H1 (cell line): ENCODE data around the gene WDR75. TPM values are rescaled to one million over a fixed set of nuclear protein-coding genes. Genes with fewer than 3 reads are reported as not detected.

Experiments
- BACH1 ChIP-seq: IDR thresholded peaks from 2 replicates; pipeline ENCODE4 v1.6.1; 2012; ENCODE audit warnings: low read length, improper control_type of control experiment
- CHD1 ChIP-seq: IDR thresholded peaks from 2 replicates; pipeline ENCODE4 v1.6.1; 2012; ENCODE audit warnings: low read depth, low read length, improper control_type of control experiment
- CTBP2 ChIP-seq: IDR thresholded peaks from 2 replicates; pipeline ENCODE4 v1.7.0; 2011; ENCODE audit warnings: borderline replicate concordance, mild to moderate bottlenecking, moderate library complexity, mixed read lengths, low read length; ENCODE audit not compliant: insufficient read depth, insufficient read length
- MAFK ChIP-seq: IDR thresholded peaks from 2 replicates; pipeline ENCODE4 v1.6.1; 2012; ENCODE audit warnings: low read depth, mild to moderate bottlenecking, improper control_type of control experiment, low read length
- RFX5 ChIP-seq: IDR thresholded peaks from 2 replicates; pipeline ENCODE4 v1.6.1; 2011; ENCODE audit warnings: low read depth, low read length, improper control_type of control experiment, borderline replicate concordance
- SUZ12 ChIP-seq: fragments of 200-600 bp; sonication (generic); IDR thresholded peaks from 2 replicates; pipeline ENCODE4 v1.6.1; 2012; ENCODE audit warnings: mild to moderate bottlenecking, inconsistent platforms, low read length, moderate library complexity, mixed read lengths
- polyA plus RNA-seq, 7 experiments: library from polyadenylated mRNA; depleted of rRNA in 3 of 7; stranded (reverse) in 5 of 7; unstranded in 2 of 7; fragments of >200 nt in 5 of 7; fragments of 200-250 nt in 2 of 7; gene quantifications; 1 replicate in 5 of 7; 2 replicates in 1 of 7; 4 replicates in 1 of 7; pipeline versions ENCODE4 v1.2.1 to v1.2.3, GENCODE V29; 2011 to 2013; ENCODE audit warnings: missing spikeins in 2 of 7, mixed read lengths in 2 of 7
- total RNA-seq: library from RNA; stranded (reverse); fragmentation: NEBNext Ultra II Directional; extraction: Animal tissue kit (Norgen Biotek cat#: 25700); gene quantifications from 2 replicates; pipeline ENCODE4 v1.2.1, GENCODE V29; 2021
- TF ChIP-seq, protein P1 (sequence below): IDR thresholded peaks from 2 replicates; pipeline ENCODE4 v1.6.1; 2012; ENCODE audit warnings: inconsistent platforms

Gene WDR75
- total and polyA plus RNA-seq, 2 of the 8 experiments (the other 6 are each of a cell fraction or from before 2014, with no cell fraction given): 26.9 to 77.1 TPM

DNA sequence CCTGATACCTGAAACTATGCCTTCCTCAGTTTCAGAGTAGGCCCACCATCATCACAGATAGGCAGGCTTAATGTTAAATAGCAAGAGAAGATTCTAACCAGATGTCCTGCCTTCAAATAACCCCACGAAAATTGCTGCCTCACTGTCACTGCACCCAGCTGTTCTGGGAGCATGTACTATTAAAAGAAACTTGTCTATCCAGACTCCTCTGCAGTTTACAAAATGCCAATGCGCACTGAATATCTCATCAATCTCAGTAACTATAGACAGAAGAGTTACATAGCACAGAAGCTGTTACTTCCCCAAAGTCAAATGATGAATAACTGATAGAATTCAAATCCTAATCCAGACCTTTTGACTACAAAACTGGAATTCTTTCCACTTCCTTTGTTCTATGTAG is 43.9 kb downstream of the WDR75 start (continued):
- TF ChIP-seq, protein P1, sequence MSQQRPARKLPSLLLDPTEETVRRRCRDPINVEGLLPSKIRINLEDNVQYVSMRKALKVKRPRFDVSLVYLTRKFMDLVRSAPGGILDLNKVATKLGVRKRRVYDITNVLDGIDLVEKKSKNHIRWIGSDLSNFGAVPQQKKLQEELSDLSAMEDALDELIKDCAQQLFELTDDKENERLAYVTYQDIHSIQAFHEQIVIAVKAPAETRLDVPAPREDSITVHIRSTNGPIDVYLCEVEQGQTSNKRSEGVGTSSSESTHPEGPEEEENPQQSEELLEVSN: no peak
- no peak for TF ChIP-seq CTBP2
- no peak for TF ChIP-seq BACH1
- TF ChIP-seq MAFK: no peak
- TF ChIP-seq SUZ12: no peak
- no peak for TF ChIP-seq RFX5
- no peak for TF ChIP-seq CHD1
